H1 (cell line): ENCODE data around the gene WDR7. TPM values are rescaled to one million over a fixed set of nuclear protein-coding genes. Genes with fewer than 3 reads are reported as not detected.

ENCODE experiments used
- CTCF ChIA-PET: fragments of 300-600 bp; sonication (Branson Sonifier 250); formaldehyde crosslinking; loops from one replicate; lab custom pipeline; 2021; ENCODE audit not compliant: partially characterized antibody; lab: Charles Lee
- POLR2A ChIA-PET: fragments of 300-600 bp; sonication (Branson Sonifier 250); formaldehyde crosslinking; loops from one replicate; lab custom pipeline; 2021; ENCODE audit warnings: inconsistent platforms; ENCODE audit not compliant: partially characterized antibody; lab: Charles Lee
- DNase-seq, 2 experiments: peaks; one replicate each; pipeline versions ENCODE4 v3.0.0 to v3.0.0-alpha.2; 2010 to 2022; ENCODE audit warnings: low spot score in 2 of 2, low read depth in 1 of 2, mixed read lengths in 1 of 2
- FAIRE-seq: peaks from 2 replicates; lab custom pipeline; 2011; peaks lifted over from hg19 to GRCh38; lab: Jason Lieb, UNC
- H2AFZ ChIP-seq: 2 replicates; pipeline ENCODE4 v1.8.1; 2012; ENCODE audit warnings: low read length, inconsistent platforms
- H2AK5ac ChIP-seq: 2 replicates; pipeline ENCODE4 v1.6.1; 2013; ENCODE audit warnings: low read depth, low read length
- H2BK120ac ChIP-seq: replicated peaks from 2 replicates; pipeline ENCODE3; 2013; ENCODE audit warnings: low read depth, low read length, inconsistent platforms
- H2BK12ac ChIP-seq: 2 replicates; pipeline ENCODE4 v1.6.1; 2013; ENCODE audit warnings: low read depth, low read length
- H2BK15ac ChIP-seq: 2 replicates; pipeline ENCODE4 v1.6.1; 2013; ENCODE audit warnings: low read length
- H2BK20ac ChIP-seq: 2 replicates; pipeline ENCODE4 v1.6.1; 2013; ENCODE audit warnings: low read length
- H2BK5ac ChIP-seq: 2 replicates; pipeline ENCODE4 v1.6.1; 2013; ENCODE audit warnings: low read depth, low read length
- H3K14ac ChIP-seq: 2 replicates; pipeline ENCODE4 v1.6.1; 2013; ENCODE audit warnings: inconsistent platforms; ENCODE audit not compliant: insufficient read length
- H3K18ac ChIP-seq: 2 replicates; pipeline ENCODE4 v1.6.1; 2013; ENCODE audit warnings: low read length; ENCODE audit errors: extremely low read depth
- H3K23ac ChIP-seq: 2 replicates; pipeline ENCODE4 v1.6.1; 2013; ENCODE audit warnings: inconsistent platforms; ENCODE audit not compliant: insufficient read length
- H3K23me2 ChIP-seq: 2 replicates; pipeline ENCODE4 v1.6.1; 2013; ENCODE audit warnings: low read depth, low read length
- H3K27ac ChIP-seq: 2 replicates; pipeline ENCODE4 v1.6.1; 2011; ENCODE audit warnings: low read depth, low read length, inconsistent platforms
- H3K27me3 ChIP-seq, 4 experiments: replicated peaks in 1 of 4; 1 replicate in 1 of 4; 2 replicates in 3 of 4; pipeline versions ENCODE4 v1.6.1 to v1.8.1; 2011 to 2013; ENCODE audit warnings: low read length in 3 of 4, mild to moderate bottlenecking in 3 of 4, inconsistent platforms in 2 of 4, mixed read lengths in 2 of 4, moderate library complexity in 1 of 4; ENCODE audit not compliant: control insufficient read depth in 3 of 4, insufficient read depth in 3 of 4; ENCODE audit errors: extremely low read depth in 1 of 4
- H3K36me3 ChIP-seq, 4 experiments: 2 replicates each; pipeline versions ENCODE4 v1.6.1 to v1.8.1; 2011 to 2013; ENCODE audit warnings: mild to moderate bottlenecking in 4 of 4, low read length in 3 of 4, moderate library complexity in 2 of 4, control low read depth in 1 of 4, inconsistent platforms in 1 of 4; ENCODE audit not compliant: insufficient read depth in 4 of 4, control insufficient read depth in 2 of 4
- H3K4ac ChIP-seq: replicated peaks from 2 replicates; pipeline ENCODE3; 2013; ENCODE audit warnings: low read length, low read depth, mixed read lengths, inconsistent platforms; ENCODE audit not compliant: insufficient read length
- H3K4me1 ChIP-seq, 4 experiments: replicated peaks in 1 of 4; 1 replicate in 1 of 4; 2 replicates in 3 of 4; pipeline versions ENCODE4 v1.6.1 to v1.8.1; 2011 to 2013; ENCODE audit warnings: low read length in 3 of 4, inconsistent platforms in 2 of 4, mixed read lengths in 1 of 4; ENCODE audit not compliant: insufficient read depth in 4 of 4, control insufficient read depth in 3 of 4
- H3K4me2 ChIP-seq, 2 experiments: 2 replicates each; pipeline versions ENCODE4 v1.6.1 to v1.8.1; 2011 to 2013; ENCODE audit warnings: low read depth in 2 of 2, low read length in 2 of 2, control low read depth in 1 of 2, inconsistent platforms in 1 of 2, mild to moderate bottlenecking in 1 of 2; ENCODE audit not compliant: insufficient read depth in 1 of 2
- H3K4me3 ChIP-seq, 4 experiments: fragments of 200-600, 300-600 bp in 1 of 4; sonication (generic), shearing (Covaris generic), sonication (Bioruptor Twin) in 1 of 4; 2 replicates each; pipeline versions ENCODE4 v1.5.1 to v1.8.1; 2011 to 2016; ENCODE audit warnings: low read length in 4 of 4, low read depth in 3 of 4, control low read depth in 2 of 4, inconsistent platforms in 2 of 4, mild to moderate bottlenecking in 2 of 4, mixed read lengths in 1 of 4, moderate library complexity in 1 of 4; ENCODE audit not compliant: insufficient read depth in 2 of 4; ENCODE audit errors: extremely low read depth in 1 of 4
- H3K56ac ChIP-seq: replicated peaks from 2 replicates; pipeline ENCODE3; 2013; ENCODE audit warnings: low read depth, mild to moderate bottlenecking, mixed read lengths, low read length, inconsistent platforms; ENCODE audit not compliant: insufficient read length
- H3K79me1 ChIP-seq: 2 replicates; pipeline ENCODE4 v1.6.1; 2013; ENCODE audit warnings: low read depth, low read length, control low read depth
- H3K79me2 ChIP-seq, 2 experiments: 2 replicates each; pipeline versions ENCODE4 v1.6.1 to v1.8.1; 2012 to 2013; ENCODE audit warnings: low read length in 2 of 2, mild to moderate bottlenecking in 2 of 2, inconsistent platforms in 1 of 2; ENCODE audit not compliant: insufficient read depth in 2 of 2, control insufficient read depth in 1 of 2
- H3K9ac ChIP-seq, 4 experiments: replicated peaks in 1 of 4; 1 replicate in 1 of 4; 2 replicates in 3 of 4; pipeline versions ENCODE4 v1.6.1 to v1.8.1; 2011 to 2013; ENCODE audit warnings: low read depth in 3 of 4, low read length in 3 of 4, control low read depth in 2 of 4, mild to moderate bottlenecking in 2 of 4, moderate library complexity in 2 of 4, inconsistent platforms in 1 of 4; ENCODE audit errors: extremely low read depth in 1 of 4
- H3K9me3 ChIP-seq, 2 experiments: 2 replicates each; pipeline versions ENCODE4 v1.6.1 to v1.8.1; 2012 to 2013; ENCODE audit warnings: mild to moderate bottlenecking in 2 of 2, moderate library complexity in 2 of 2, control low read depth in 1 of 2, inconsistent platforms in 1 of 2, low read depth in 1 of 2, low read length in 1 of 2, mixed read lengths in 1 of 2; ENCODE audit not compliant: insufficient read depth in 2 of 2
- H4K20me1 ChIP-seq, 2 experiments: replicated peaks in 1 of 2; 2 replicates each; pipeline versions ENCODE3 to v1.8.1; 2011 to 2013; ENCODE audit warnings: inconsistent platforms in 2 of 2, low read length in 2 of 2, mild to moderate bottlenecking in 1 of 2; ENCODE audit not compliant: insufficient read depth in 2 of 2, control insufficient read depth in 1 of 2
- H4K5ac ChIP-seq: 2 replicates; pipeline ENCODE4 v1.6.1; 2013; ENCODE audit warnings: low read length, low read depth, mixed read lengths, inconsistent platforms; ENCODE audit not compliant: insufficient read length
- H4K8ac ChIP-seq: 2 replicates; pipeline ENCODE4 v1.8.0; 2013; ENCODE audit warnings: mild to moderate bottlenecking, moderate library complexity, low read length, inconsistent platforms; ENCODE audit not compliant: insufficient read depth; ENCODE audit errors: extremely low read depth
- H4K91ac ChIP-seq: replicated peaks from 2 replicates; pipeline ENCODE3; 2013; ENCODE audit warnings: low read length, mixed read lengths, inconsistent platforms; ENCODE audit not compliant: insufficient read length
- BACH1 ChIP-seq: IDR thresholded peaks from 2 replicates; pipeline ENCODE4 v1.6.1; 2012; ENCODE audit warnings: low read length, improper control_type of control experiment
- CHD1 ChIP-seq: IDR thresholded peaks from 2 replicates; pipeline ENCODE4 v1.6.1; 2012; ENCODE audit warnings: low read depth, low read length, improper control_type of control experiment
- EP300 ChIP-seq, 2 experiments: IDR thresholded peaks; 1 replicate in 1 of 2; 2 replicates in 1 of 2; pipeline ENCODE4 v1.6.1; 2011 to 2012; ENCODE audit warnings: low read depth in 2 of 2, low read length in 2 of 2, mild to moderate bottlenecking in 2 of 2, borderline replicate concordance in 1 of 2, inconsistent platforms in 1 of 2, moderate library complexity in 1 of 2
- HDAC2 ChIP-seq, 2 experiments: fragments of 300-600 bp in 1 of 2; sonication (generic) in 1 of 2; IDR thresholded peaks; 2 replicates each; pipeline ENCODE4 v1.6.1; 2011 to 2012; ENCODE audit warnings: low read depth in 2 of 2, low read length in 2 of 2, mild to moderate bottlenecking in 2 of 2, moderate library complexity in 2 of 2, borderline replicate concordance in 1 of 2, inconsistent platforms in 1 of 2
- JUN ChIP-seq: IDR thresholded peaks from 2 replicates; pipeline ENCODE4 v1.6.1; 2011; ENCODE audit warnings: low read depth, mild to moderate bottlenecking, improper control_type of control experiment, low read length
- KDM1A ChIP-seq: fragments of 200-600, 300-600 bp; sonication (generic); IDR thresholded peaks from 2 replicates; pipeline ENCODE4 v1.7.1; 2016; ENCODE audit warnings: mild to moderate bottlenecking, low read length, borderline replicate concordance
- KDM5A ChIP-seq: fragments of 200-600 bp; IDR thresholded peaks from 2 replicates; pipeline ENCODE4 v1.7.1; 2012; ENCODE audit warnings: mild to moderate bottlenecking, low read length, inconsistent platforms, mixed read lengths
- NANOG ChIP-seq: IDR thresholded peaks from 2 replicates; pipeline ENCODE4 v1.6.1; 2011; ENCODE audit warnings: low read length, low read depth, mild to moderate bottlenecking, inconsistent platforms; ENCODE audit not compliant: insufficient read depth, poor library complexity, severe bottlenecking
- SUZ12 ChIP-seq: fragments of 200-600 bp; sonication (generic); IDR thresholded peaks from 2 replicates; pipeline ENCODE4 v1.6.1; 2012; ENCODE audit warnings: mild to moderate bottlenecking, inconsistent platforms, low read length, moderate library complexity, mixed read lengths
- TAF7 ChIP-seq: optimal IDR thresholded peaks from 2 replicates; pipeline ENCODE3; 2011; ENCODE audit warnings: low read depth, mild to moderate bottlenecking, inconsistent platforms, low read length, moderate library complexity, borderline replicate concordance
- WGBS, 2 experiments: shearing (Covaris generic) in 1 of 2; methylation state at CpG; one replicate each; pipeline versions ENCODE4 v1.1.6 to v1.1.7; 2013 to 2015; ENCODE audit warnings: low lambda C conversion rate in 2 of 2, mixed read lengths in 2 of 2, inconsistent platforms in 1 of 2, low coverage in 1 of 2, missing lambda C conversion rate in 1 of 2; ENCODE audit not compliant: insufficient replicate concordance in 2 of 2, insufficient coverage in 1 of 2, insufficient read length in 1 of 2; ENCODE audit errors: extremely low coverage in 1 of 2, missing lambda C conversion rate in 1 of 2; 5-methylcytosine and 5-hydroxymethylcytosine counted together
- polyA plus RNA-seq, 7 experiments: library from polyadenylated mRNA; depleted of rRNA in 3 of 7; stranded (reverse) in 5 of 7; unstranded in 2 of 7; fragments of >200 nt in 5 of 7; fragments of 200-250 nt in 2 of 7; gene quantifications; 1 replicate in 5 of 7; 2 replicates in 1 of 7; 4 replicates in 1 of 7; pipeline versions ENCODE4 v1.2.1 to v1.2.3, GENCODE V29; 2011 to 2013; ENCODE audit warnings: missing spikeins in 2 of 7, mixed read lengths in 2 of 7
- total RNA-seq: library from RNA; stranded (reverse); fragmentation: NEBNext Ultra II Directional; extraction: Animal tissue kit (Norgen Biotek cat#: 25700); gene quantifications from 2 replicates; pipeline ENCODE4 v1.2.1, GENCODE V29; 2021
- TF ChIP-seq, protein P1 (sequence below): IDR thresholded peaks from 2 replicates; pipeline ENCODE4 v1.6.1; 2012; ENCODE audit warnings: inconsistent platforms
- TF ChIP-seq, protein P2 (sequence below): IDR thresholded peaks from 2 replicates; pipeline ENCODE4 v1.6.1; 2011; ENCODE audit warnings: low read depth, mild to moderate bottlenecking, low read length; ENCODE audit not compliant: insufficient read depth

WDR7 gene
- total and polyA plus RNA-seq, 2 of the 8 experiments (the other 6 are each of a cell fraction or from before 2014, with no cell fraction given) = 5.5 to 15.2 TPM

DNA sequence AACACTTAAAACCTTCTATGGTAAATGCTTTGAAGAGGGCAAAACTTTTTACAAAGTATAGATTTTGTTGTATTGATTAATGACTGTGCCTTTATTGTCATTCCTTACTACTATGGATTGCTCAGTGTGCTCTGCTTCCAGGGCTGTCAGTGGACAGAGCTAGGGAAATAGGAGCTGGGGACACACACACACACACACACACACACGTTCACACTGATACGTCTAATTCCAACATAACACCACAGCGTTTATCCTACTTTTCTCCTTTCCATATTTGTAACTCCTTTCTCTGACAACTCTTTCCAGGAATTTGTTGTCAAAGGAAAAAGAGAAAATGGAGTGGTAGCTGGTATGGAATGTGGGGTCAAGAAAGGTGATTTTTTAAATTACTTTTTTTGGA is 21.8 kb downstream of the WDR7 start:
- Histone ChIP-seq H3K4me1 (no peaks in the 10 kb centered on the region), H3K9me3 (no peaks in the 10 kb centered on the region), H2BK120ac (no peak overlapping the region), H2BK15ac (no peak overlapping the region), H3K79me2 (no peaks in the 10 kb centered on the region; a peak in 1 of 4 replicates), H3K56ac (no peak overlapping the region), H2AK5ac (no peak overlapping the region), H3K4ac (no peak overlapping the region), H3K4me2 (no peak overlapping the region), H3K9ac (no peak overlapping the region), H3K4me3 (no peak overlapping the region), H4K8ac (no peak overlapping the region), H4K5ac (no peak overlapping the region), H4K20me1 (no peaks in the 10 kb centered on the region), H4K91ac (no peak overlapping the region), H3K23me2 (no peaks in the 10 kb centered on the region), H3K18ac (no peak overlapping the region), H2BK5ac (no peak overlapping the region), H2BK20ac (no peak overlapping the region), H3K27me3 (no peaks in the 10 kb centered on the region), H3K27ac (no peak overlapping the region), H2AFZ (no peak overlapping the region), H3K23ac (no peak overlapping the region), H3K36me3 (no peaks in the 10 kb centered on the region), H3K14ac (no peak overlapping the region), H2BK12ac (no peak overlapping the region), H3K79me1 (no peaks in the 10 kb centered on the region)
- WGBS, 2 experiments = 93 to 100% methylated on average over 3 of the region's 3 CpGs
- DNase-seq (no peak), FAIRE-seq (no peak)
- ChIA-PET CTCF (interaction anchor here (1.0 kb wide), 1 partner anchor 30 kb away, joined by 4 read pairs; no protein-coding TSS in a partner anchor), POLR2A (no interaction called here)
- TF ChIP-seq EP300 (IDR thresholded peaks at IDR 0.05; ENCODE audit: borderline replicate concordance in 1 of 2, low read depth in 2 of 2, low read length in 2 of 2) (no peak), KDM5A (no peak), KDM1A (no peak), TAF7 (no peak), SUZ12 (no peak), NANOG (no peak), HDAC2 (IDR thresholded peaks at IDR 0.05; ENCODE audit: borderline replicate concordance in 1 of 2, low read depth in 2 of 2, low read length in 2 of 2) (no peak), JUN (no peak), BACH1 (no peak), CHD1 (no peak)
- TF ChIP-seq, protein P1, sequence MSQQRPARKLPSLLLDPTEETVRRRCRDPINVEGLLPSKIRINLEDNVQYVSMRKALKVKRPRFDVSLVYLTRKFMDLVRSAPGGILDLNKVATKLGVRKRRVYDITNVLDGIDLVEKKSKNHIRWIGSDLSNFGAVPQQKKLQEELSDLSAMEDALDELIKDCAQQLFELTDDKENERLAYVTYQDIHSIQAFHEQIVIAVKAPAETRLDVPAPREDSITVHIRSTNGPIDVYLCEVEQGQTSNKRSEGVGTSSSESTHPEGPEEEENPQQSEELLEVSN = no peak
- TF ChIP-seq, protein P2, sequence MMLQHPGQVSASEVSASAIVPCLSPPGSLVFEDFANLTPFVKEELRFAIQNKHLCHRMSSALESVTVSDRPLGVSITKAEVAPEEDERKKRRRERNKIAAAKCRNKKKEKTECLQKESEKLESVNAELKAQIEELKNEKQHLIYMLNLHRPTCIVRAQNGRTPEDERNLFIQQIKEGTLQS = no peak
